ENCODE measurements around the gene APOD.
"Not testable (repeated sequence)": the region's sequence is repeated elsewhere in the genome, so short reads cannot be mapped to it uniquely, and the experiment has no call there.

APOD gene

DNA sequence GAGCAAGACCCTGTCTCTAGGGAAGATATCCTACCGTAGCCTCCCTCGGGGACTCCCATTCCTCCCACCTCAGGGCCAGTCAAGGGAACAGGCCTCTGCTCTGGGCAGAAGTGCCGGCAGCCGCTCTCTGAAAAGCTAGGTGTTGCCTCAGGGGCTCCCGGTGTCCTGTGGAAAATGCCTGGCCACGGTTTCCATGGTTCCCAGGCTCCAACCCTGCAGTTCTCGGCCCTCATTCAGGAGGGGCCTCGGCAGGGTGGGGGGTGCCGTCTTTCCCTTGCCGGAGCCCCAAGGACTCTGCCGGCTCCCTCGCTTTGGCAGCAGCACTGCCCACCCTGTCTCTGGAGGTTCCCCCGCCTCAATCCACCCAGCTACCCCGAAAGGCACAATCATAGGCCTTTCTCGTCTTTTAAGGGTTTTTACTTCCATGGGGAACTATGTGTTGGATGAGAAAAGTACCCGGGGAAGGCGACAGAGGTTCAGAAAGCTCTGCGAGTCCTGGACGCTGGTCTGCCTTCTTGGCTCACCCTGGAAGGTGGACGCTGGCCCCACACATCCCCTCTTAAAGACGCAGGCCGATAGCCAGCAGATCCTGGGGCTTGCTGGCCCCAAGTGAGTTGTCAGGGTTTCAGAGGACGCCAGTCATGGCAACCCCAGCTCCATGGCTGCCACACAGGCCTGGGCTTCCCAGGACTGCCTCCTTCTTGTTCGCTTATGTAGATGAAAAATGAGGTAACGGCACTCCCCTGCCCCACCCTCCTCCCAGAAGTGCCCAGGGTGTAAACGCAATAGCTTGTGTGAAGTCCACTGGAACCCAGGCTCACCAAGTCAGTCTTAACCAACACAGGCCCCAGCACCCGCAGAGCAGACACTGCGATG is 34.3 kb upstream of the APOD start:
- DNase-seq: not testable (repeated sequence)

DNA sequence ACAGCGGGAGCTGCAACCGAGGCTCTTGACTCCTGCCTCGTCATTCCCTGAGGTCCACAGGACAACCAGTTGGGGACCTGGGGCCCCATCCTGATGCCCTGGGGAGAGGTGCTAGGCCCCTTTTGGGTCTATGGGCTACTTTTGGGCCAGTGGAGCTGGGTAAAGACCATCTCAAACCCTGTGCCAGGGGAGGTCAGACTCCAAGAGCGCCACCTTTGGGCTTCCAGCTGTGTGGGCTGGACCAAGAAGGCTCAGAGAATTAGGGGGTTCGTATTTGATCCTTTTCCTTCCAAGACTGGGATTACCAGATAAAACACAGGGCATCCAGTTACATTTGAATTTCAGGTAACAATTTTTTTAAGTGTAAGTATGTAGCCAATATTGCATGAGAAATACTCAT is 33.4 kb upstream of the APOD start:
- not testable (repeated sequence) for DNase-seq

DNA sequence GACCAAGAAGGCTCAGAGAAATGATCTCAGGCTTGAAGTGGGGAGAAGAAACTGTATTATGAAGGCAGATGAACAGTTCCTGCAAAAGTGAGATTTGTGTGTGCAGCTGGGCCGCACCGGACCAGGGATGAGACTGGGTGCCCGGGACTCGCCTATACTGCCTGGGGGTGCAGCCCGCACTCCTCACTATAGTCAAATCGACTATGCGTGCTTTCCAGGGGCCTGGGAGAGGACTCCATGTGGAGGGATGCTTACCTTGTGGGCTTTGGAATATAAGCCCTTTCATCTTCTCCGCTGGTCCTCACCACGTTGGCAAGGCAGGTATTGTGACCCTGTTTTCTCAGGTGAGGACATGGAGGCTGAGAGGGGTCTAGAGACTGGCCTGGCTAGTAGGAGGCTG is 32.9 kb upstream of the APOD start:
- no peak for DNase-seq

DNA sequence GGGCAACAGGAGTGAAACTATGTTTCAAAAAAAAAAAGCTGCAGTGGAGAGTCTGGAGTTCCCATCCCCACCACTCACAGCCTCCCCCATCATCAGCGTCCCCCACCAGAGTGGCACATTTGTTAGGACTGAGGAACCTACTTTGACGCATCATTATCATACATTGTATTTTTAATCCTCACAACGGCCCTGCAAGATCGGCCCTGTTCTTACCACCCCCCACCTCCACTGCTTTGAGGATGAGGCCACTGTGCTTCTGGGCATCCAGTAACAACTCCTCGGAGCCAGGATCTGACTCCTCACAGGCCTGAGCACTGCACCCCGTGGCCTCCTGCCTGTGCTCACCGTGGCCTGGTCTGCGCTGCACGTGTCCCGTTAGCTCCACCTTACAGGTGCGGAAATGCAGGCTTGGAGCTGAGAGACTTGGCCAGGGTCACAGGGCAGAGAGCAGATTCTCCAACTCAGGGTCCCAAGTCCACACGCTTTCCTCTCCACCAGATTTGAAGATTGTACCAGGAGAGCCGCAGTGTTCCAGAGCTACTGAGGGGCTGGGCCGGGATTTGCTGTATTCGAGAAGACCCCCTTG is 32.3 kb upstream of the APOD start:
- not testable (repeated sequence) for DNase-seq

DNA sequence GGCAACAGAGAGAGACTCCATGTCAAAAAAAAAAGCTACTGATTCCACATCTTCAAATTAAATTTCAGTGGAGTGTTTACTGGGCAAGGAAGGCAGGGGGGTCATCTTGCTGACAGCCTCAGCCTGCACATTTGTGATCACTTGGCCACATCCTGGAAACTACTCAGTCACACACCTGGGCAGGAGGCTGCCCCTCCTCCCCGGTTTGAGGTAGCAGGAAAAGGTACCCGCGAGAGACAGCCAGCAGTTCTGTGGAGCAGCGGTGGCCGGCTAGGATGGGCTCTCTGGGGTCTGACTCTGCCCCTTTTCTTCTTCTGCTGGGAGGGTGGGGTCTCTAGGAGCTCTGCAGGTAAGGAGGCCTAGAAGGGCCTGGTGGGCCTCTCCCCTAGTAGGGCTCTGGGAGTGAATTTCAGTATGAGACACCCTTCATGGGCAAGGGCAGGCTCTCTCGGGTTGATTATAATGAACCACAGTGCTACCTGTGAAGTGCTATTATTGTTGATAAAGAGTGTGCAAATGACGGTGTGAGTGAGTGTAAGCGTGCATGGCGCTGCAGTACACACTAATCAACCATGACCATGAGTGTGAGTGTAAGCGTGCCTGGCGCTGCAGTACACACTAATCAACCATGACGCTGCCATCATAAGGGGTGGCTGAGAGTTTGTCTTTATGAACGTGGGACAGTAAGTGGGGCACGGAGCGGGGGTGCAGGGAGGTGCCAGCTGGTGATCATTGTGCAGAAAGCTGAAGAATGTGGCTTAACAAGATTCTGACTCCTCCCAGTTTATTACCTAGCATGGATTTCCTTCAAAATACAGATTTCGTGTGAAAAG is 31.1 kb upstream of the APOD start:
- not testable (repeated sequence) for DNase-seq

DNA sequence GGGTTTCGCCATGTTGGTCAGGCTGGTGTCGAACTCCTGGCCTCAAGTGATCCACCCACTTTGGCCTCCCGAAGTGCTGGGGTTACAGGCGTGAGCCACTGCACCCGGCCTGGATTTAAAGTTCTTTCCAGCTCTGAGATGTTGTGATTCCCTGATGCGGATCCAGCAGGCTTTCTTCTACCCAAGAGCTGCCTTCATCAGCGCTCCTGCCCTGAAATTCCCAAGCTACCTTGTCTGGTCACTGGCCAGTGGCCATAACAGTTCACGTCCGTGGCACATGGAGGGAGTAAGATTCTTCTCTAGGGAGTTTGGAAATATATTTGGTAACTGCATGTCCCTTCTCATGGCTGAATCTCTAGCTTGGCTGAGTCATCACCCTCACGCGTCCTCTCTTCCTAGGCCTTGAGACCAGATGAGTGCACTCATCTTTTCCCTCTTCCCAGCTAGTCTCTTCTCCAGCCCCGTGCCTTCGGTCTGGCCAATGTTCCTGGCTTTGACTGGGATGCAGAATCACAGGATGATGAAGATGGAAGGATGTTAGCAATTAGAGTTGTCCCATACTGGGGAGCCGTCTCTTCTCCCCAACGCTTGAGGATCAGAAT is 29.8 kb upstream of the APOD start:
- no peak for DNase-seq

DNA sequence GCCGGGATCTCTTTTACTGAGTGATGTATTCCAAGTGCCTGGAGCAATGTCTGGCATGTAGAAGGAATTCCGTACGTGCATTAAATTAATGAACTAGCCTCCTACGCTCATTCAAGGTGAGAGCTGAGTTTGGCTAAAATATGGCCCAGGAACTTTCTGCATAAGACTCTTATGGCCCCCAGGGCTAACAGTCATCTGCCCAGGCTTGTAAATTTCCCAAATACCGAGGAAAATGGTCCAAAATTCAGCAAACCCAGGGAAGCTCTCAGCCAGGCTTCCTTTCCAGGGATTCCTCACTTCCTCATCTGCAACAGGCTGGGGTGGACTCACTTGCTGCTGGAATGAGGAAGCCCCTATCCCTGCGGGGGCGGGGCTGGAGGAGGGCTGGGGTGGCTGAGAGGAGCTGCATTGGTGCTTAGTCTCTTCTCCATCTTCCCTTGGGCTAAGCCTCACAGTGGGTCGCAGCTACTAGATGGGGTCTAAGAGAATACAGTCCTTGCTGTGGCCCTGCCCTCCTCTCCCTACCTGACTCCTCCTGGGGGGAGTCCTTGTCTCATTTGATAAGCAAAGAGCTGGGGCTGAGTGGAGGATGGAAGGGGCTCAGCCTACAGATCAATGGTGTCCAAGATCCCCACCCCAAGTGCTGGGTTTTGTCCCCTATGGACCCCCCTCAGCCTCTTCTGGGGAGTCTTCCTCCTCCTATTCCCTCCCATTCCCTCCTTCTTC is 28.5 kb upstream of the APOD start:
- no peak for DNase-seq

DNA sequence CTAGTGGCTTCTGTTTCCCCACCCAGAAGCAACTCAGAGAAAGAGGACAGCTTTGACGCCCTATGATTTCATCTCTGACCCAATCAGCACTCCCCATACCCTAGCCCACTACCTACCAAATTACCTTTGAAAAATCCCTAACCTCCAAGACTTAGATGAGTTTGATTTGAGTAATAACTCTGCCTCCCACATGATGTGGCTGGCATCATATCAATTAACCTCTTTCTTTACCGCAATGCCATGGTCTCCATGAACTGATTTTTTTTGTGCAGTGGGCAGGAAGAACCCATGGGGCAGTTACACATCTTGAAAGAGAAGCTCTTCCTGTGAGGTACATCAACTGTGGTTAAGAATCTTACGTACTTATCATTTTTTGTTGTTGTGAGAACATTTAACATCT is 25.5 kb upstream of the APOD start:
- no peak for DNase-seq

DNA sequence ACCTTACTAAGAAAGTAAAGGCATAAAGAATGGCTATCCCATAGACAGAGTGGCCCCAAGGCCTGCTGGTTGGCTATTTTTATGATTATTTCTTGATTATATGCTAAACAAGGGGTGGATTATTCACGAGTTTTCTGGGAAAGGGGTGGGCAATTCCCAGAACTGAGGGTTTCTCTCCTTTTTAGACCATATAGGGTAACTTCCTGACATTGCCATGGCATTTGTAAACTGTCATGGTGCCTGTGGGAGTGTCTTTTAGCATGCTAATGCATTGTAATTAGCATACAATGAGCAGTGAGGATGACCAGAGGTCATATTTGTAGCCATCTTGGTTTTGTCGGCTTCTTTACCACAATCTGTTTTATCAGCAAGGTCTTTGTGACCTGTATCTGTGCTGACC is 18.0 kb upstream of the APOD start:
- not testable (repeated sequence) for DNase-seq

DNA sequence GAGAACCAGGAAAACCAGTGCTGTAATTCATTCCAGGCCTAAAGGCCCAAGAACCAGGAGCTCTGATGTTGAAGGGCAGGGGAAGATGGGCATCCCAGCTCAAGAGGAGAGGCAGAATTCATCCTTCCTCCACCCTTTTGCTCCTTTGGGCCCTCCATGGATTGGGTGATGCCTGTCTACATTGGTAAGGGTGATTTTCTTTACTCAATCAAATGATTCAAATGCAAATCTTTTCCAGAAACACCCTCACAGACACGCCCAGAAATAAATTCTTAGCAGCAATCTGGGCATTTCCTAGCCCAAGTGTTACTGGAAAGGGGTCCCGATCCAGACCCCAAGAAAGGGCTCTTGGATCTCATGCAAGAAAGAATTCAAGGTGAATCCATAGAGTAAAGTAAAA is 17.6 kb upstream of the APOD start:
- no peak for DNase-seq

DNA sequence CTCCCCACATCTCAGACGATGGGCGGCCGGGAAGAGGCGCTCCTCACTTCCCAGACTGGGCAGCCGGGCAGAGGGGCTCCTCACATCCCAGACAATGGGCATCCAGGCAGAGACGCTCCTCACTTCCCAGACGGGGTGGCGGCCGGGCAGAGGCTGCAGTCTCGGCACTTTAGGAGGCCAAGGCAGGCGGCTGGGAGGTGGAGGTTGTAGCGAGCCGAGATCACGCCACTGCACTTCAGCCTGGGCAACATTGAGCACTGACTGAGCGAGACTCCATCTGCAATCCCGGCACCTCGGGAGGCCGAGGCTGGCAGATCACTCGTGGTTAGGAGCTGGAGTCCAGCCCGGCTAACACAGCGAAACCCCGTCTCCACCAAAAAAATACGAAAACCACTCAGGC is 16.2 kb upstream of the APOD start:
- not testable (repeated sequence) for DNase-seq

DNA sequence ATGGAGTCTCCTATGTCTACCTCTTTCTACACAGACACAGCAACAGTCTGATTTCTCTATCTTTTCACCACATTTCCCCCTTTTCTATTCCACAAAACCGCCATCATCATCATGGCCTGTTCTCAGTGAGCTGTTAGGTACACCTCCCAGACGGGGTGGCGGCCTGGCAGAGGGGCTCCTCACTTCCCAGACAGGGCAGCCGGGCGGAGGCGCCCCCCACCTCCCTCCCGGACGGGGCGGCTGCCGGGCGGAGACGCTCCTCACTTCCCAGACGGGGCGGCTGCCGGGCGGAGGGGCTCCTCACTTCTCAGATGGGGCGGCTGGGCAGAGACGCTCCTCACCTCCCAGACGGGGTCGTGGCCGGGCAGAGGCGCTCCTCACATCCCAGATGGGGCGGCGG is 15.8 kb upstream of the APOD start:
- DNase-seq: not testable (repeated sequence)

DNA sequence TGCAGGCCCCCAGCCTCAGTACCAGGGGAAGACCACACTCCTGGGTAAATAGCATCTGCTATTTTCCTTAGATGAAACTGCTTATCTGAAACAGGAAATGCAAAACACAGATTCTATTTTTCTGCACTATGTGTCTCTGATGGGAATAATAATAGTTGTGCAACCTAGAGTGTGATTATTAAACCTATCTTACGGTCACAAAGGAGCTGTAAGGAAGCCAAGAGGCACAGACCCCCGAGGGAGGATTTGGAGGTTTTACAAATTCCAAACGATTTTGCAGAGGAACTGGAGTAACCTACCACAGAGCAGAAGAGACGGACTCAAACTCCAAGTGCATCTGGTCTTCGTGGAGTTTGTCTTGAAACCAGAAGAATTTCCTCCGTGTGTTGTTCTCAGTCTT is 14.1 kb upstream of the APOD start:
- no peak for DNase-seq

DNA sequence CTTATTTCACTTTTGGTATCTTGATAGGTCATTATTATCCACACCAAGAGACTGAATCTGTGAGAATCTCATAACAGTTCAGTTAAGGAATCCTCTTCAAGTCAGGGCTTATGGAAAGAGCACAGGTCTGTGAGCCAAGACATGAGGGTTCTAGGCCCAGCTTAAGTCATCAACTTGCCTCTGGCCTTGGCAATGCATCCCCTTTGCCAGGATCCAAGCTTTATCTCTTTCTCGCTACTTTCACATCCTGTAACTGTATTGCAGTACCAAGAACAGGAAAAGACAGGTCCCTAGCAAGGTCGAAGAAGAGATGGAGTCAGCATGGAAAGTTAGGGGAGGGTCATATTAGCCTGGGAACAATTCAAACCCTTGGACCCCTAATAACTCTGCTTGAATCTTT is 13.5 kb upstream of the APOD start:
- DNase-seq: no peak

DNA sequence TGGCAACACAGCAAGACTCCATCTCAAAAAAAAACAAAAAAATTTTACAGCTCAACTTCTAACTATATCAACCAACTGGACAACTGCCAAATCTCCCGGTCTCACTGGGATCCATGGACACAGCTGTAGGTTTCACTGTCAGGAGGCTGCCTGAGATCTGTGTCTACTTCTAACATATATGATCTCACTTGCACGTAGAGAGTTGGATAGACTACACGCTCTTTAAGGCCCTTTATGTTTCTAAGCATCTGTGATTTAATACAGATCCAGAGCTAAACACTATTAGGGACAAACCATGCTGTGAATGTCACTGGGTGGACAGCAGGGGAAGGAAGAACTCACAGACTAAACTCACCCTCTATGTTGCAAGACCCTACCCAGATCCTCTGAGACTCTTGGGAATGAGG is 13.0 kb upstream of the APOD start:
- no peak for DNase-seq

DNA sequence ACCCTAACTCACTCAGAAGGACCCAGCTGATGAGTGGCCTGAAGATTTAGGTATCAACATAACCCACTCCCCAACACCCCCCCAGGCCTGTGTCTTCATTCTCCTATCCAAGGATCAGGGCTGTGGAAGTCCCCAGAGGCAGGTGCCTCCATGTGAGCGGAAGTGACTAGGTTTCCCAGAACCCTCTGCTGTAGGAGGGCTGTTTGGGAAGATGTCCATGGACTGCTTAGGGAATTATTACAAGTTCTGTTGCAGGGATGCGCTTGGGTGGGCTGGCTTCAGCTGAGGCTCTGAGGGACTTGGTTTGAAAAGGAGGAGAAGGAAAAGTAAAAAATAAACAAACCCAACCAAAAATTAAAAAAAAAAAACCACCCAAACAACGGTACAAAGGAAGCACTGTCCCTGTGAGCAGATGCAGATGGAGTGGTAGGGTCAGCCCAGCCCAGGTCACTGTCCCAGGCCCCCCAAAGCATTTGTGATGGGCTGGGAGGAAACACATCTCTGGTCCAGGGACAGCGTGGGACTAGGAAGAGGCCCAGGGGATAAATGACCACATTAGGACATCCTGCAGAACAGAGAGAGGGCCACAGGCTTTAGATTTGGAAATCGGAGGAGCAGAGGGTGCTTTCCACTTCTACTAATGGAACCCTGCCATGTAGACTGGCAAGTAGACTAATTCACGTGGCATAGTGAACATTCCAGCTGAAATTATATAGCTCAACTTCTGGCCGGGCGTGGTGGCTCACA is 12.2 kb upstream of the APOD start:
- no peak for DNase-seq

DNA sequence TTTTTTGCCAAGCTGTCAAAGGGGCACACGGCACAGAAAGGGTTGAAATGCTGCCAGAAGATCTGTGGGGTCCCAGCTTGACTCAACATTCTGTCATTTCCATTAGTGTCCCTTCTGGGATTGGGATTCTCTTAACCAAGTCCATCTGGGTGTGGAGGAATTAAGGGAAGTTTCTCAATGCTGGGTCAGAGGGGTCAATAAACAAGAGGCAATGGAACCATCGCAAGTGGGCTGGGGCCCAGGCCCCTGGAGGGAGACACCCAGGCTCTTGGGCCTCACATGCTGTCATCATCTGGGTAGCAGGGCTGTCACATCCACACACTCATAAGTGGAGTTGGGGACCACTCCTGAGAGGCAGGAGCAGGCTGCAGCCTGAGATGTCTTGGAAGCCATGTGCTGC is 8.1 kb upstream of the APOD start:
- no peak for DNase-seq

DNA sequence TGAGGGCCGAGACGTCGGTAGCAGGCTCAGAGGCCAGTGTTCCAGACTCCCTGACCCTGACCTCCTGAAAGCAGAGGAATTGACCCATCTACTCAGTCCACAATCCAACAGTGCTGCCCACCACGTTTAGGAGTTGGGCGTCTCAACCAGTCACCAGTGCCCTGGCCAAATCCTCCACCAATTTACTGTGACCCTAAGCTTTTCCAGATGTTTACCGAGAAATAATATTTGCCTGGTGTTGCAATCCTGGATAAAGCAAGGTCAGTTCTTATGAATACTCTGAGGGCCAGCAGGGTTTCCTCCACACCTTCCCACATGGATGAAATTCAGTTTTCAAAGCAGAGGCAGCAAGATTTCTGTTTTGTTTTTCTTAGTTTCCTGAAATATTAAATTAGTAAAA is 7.5 kb upstream of the APOD start:
- no peak for DNase-seq

DNA sequence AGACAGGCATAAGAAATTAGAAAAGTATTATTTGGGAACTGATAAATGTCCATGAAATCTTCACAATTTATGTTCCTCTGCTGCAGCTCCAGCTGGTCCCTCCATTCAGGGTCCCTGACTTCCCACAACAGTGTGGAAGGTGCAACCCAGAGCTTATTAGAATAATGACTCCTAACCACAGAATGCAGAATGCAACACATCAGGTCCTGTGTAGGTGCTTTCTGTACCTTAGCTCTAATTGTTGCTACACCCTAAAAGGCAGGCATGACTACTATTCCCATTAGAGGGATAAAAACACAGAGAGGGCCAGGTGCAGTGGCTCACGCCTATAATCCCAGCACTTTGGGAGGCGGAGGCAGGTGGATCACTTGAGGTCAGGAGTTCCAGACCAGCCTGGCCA is 6.6 kb upstream of the APOD start:
- DNase-seq: not testable (repeated sequence)

DNA sequence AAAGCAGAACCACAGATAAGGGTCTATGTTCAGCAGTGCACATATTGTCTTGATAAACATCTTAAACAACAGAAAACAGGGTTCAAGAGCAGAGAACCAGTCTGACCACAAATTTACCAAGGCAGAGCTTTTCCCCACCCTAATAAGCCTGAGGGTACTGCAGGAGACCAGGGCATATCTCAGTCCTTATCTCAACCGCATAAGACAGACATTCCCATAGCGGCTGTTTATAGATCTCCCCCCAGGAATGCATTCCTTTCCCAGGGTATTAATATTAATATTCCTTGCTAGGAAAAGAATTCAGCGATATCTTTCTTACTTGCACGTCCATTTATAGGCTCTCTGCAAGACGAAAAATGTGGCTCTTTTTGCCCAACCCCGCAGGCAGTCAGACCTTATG is 6.1 kb upstream of the APOD start:
- not testable (repeated sequence) for DNase-seq

DNA sequence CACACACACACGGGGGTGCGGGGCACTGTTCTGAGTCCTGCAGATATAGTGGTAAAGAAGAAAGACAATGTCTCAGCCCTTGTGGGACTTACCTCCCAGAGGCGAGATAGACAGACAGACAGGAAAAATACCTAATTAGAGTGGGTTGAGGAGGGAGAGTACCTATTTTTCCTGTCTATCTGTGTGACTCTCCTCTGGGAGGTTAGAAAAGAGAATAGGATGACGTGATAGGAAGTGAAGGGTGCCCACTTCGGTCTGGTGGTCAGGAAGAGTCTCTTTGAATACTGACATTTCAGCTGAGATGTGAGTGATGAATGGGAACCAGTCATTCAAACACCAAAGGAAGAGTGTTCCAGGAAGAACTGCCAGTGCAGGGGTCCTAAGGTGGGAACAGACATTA is 4.1 kb upstream of the APOD start:
- DNase-seq: no peak

DNA sequence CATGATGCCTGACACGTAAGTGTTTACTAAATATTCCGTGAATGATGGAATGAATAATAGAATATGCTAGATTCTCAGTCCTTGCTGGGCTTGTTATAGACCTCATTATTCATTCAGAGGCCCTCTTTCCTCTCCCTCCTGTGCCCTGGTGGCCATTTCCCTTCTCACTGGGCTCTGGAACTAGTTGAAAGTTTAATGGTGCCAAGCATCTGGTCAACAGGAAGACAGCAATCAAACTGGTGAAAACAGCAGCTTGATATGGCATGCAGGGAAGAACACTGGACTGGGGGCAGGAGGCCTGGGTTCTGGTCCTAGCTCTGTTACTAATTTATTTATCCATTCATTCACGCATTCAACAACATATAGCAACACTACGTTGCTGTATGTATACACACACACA is 3.7 kb upstream of the APOD start:
- no peak for DNase-seq

Measured in hematopoietic multipotent progenitor cell treated with erythropoietin and hydrocortisone succinate and interleukin-3 and kit ligand, for 6 days (in vitro differentiated cells).